Adrenal gland (tissue), 5 donors: ENCODE measurements around the gene SF3B2.

ENCODE experiments used
- CTCF ChIP-seq, 6 experiments: fragments of 450-650 bp in 4 of 6; fragments of 200-600 bp in 2 of 6; sonication (generic) in 1 of 6; IDR thresholded peaks; 1 replicate in 5 of 6; 2 replicates in 1 of 6; pipeline versions ENCODE4 v1.5.1 to v1.8.0; 2016 to 2021; ENCODE audit warnings: antibody characterized with exemption in 6 of 6, mild to moderate bottlenecking in 2 of 6, moderate library complexity in 1 of 6
- POLR2A ChIP-seq, 2 donors: fragments of 450-650 bp; IDR thresholded peaks; one replicate each; pipeline ENCODE4 v1.6.1; 2017; ENCODE audit warnings: antibody characterized with exemption in 2 of 2, mild to moderate bottlenecking in 2 of 2, moderate library complexity in 1 of 2
- donor health status: DM: no; HTN: no; CAD: no.

- TF ChIP-seq CTCF (IDR thresholded peaks at IDR 0.05): no peak
- no peak for TF ChIP-seq POLR2A (IDR thresholded peaks at IDR 0.05)
Measured at GRCh38 chr11:66075273-66075672, 23.1 kb downstream of the SF3B2 start.
